K562 (cell line): ENCODE data around the gene TRAPPC5. TPM values are rescaled to one million over a fixed set of nuclear protein-coding genes. Genes with fewer than 3 reads are reported as not detected.

ENCODE experiments used
- ATF1 ChIP-seq, 2 experiments: fragments of 450-650 bp in 1 of 2; IDR thresholded peaks; 2 replicates each; pipeline ENCODE4 v1.6.1; 2016; ENCODE audit warnings: missing compliant biosample characterization in 1 of 2, missing genetic modification characterization in 1 of 2
- CREB3 ChIP-seq: fragments of 450-650 bp; conservative IDR thresholded peaks from 2 replicates; pipeline ENCODE4 v1.6.1; 2016; ENCODE audit warnings: missing genetic modification characterization, low read depth, mild to moderate bottlenecking, missing compliant biosample characterization, moderate library complexity
- CTBP1 ChIP-seq: fragments of 450-650 bp; IDR thresholded peaks from 2 replicates; pipeline ENCODE4 v1.6.1; 2016; ENCODE audit warnings: borderline replicate concordance
- EP300 ChIP-seq: IDR thresholded peaks from 2 replicates; pipeline ENCODE4 v1.6.1; 2012; ENCODE audit warnings: low read length, improper control_type of control experiment
- GATA2 ChIP-seq: sonication (generic); formaldehyde crosslinking; IDR thresholded peaks from 2 replicates; pipeline ENCODE4 v1.4.0; 2020; ENCODE audit warnings: mild to moderate bottlenecking, missing genetic modification reagents
- MAFG ChIP-seq: fragments of 450-650 bp; conservative IDR thresholded peaks from 2 replicates; pipeline ENCODE4 v1.6.1; 2016; ENCODE audit warnings: missing genetic modification characterization, missing compliant biosample characterization
- NR2C2 ChIP-seq, 2 experiments: fragments of 200-800 bp in 1 of 2; sonication (Bioruptor generic) in 1 of 2; sonication (generic) in 1 of 2; formaldehyde crosslinking in 1 of 2; IDR thresholded peaks; 2 replicates each; pipeline versions ENCODE4 v1.6.1 to v1.8.0; 2016 to 2022; ENCODE audit warnings: mild to moderate bottlenecking in 1 of 2, missing compliant biosample characterization in 1 of 2, missing genetic modification characterization in 1 of 2, missing genetic modification reagents in 1 of 2
- RAD21 ChIP-seq, 2 experiments: fragments of 250-450 bp in 1 of 2; fragments of 450-650 bp in 1 of 2; sonication (Bioruptor Pico) in 1 of 2; formaldehyde crosslinking in 1 of 2; IDR thresholded peaks in 1 of 2; conservative IDR thresholded peaks in 1 of 2; 2 replicates each; pipeline versions ENCODE4 v1.4.0 to v1.8.0; 2020 to 2022; ENCODE audit warnings: mild to moderate bottlenecking in 2 of 2, moderate library complexity in 1 of 2
- SAFB ChIP-seq: fragments of 200-400 bp; formaldehyde crosslinking; IDR thresholded peaks from 2 replicates; pipeline ENCODE4 v1.6.1; 2017; ENCODE audit warnings: low read depth, low read length, borderline replicate concordance
- SPI1 ChIP-seq: IDR thresholded peaks from 2 replicates; pipeline ENCODE4 v1.6.1; 2011; ENCODE audit warnings: low read depth, low read length, control low read depth, borderline replicate concordance
- SRSF1 ChIP-seq: fragments of 200-400 bp; formaldehyde crosslinking; IDR thresholded peaks from 2 replicates; pipeline ENCODE4 v1.6.1; 2017; ENCODE audit warnings: mild to moderate bottlenecking, low read depth, low read length, moderate library complexity
- ZFPM2 ChIP-seq: fragments of 250-450 bp; sonication (Bioruptor Pico); IDR thresholded peaks from 2 replicates; pipeline ENCODE4 v1.5.1; 2022; ENCODE audit warnings: mild to moderate bottlenecking
- ZNF668 ChIP-seq: fragments of 250-450 bp; sonication (Bioruptor Pico); IDR thresholded peaks from 2 replicates; pipeline ENCODE4 v1.8.0; 2022; ENCODE audit warnings: mild to moderate bottlenecking, inconsistent platforms
- polyA plus RNA-seq, 8 experiments: library from polyadenylated mRNA; depleted of rRNA in 4 of 8; stranded (reverse) in 5 of 8; unstranded in 3 of 8; fragments of >200 nt; fragmentation: Nextera tagmentation in 2 of 8; fragmentation: Illumina TruSeq in 1 of 8; extraction: Ambion mirVana in 2 of 8; extraction: Trizol in 1 of 8; gene quantifications; 2 replicates each; pipeline versions ENCODE4 v1.2.1 to v1.2.3, GENCODE V29; 2011 to 2014; ENCODE audit warnings: inconsistent platforms in 1 of 8, missing spikeins in 1 of 8
- total RNA-seq, 7 experiments: library from RNA; depleted of rRNA in 6 of 7; stranded (reverse); fragments of >200 nt in 6 of 7; fragmentation: Illumina TruSeq in 2 of 7; extraction: Trizol in 2 of 7; gene quantifications; 2 replicates each; pipeline versions ENCODE4 v1.2.1 to v1.2.3, GENCODE V29; 2011 to 2021; ENCODE audit warnings: low replicate concordance in 1 of 7
- TF ChIP-seq, protein P1 (sequence below), 2 experiments: fragments of 450-650 bp; IDR thresholded peaks; 2 replicates each; pipeline ENCODE4 v1.6.1; 2016; ENCODE audit warnings: mild to moderate bottlenecking in 2 of 2, borderline replicate concordance in 1 of 2, low read depth in 1 of 2, moderate library complexity in 1 of 2

Gene TRAPPC5
- total and polyA plus RNA-seq, 9 of the 15 experiments (the other 6 are each of a cell fraction or from before 2014, with no cell fraction given), result 2.0 to 76.9 (median 29.3) TPM

DNA sequence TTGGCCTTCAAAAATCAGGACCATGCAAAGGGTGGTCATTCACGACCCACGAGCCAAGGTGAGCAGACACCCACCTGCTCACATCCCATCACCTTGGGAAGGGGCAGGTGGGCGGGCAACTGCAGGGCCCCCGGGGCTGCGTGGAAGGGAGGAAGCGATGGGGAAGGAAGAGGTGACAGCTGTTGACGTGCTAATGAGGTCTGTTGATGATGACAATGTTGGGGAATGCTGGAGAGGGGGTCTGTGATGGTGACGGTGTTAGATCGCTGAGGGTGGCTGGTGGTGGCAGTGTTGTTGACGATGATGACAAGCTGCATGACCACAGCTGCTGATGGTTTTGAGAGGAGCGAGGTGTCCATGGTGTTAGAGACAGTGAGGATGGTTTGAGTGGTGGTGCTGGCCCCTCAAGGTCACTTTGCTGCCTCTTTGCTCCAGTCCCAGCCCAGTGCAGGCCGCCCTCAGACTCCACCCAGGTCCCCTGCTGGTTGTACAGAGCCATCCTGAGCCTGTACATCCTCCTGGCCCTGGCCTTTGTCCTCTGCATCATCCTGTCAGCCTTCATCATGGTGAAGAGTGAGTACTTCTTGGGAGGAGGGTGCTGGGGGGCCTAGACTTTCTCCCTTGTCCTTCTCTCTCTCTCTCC, 2.8 kb upstream of the TRAPPC5 start (continued):
- TF ChIP-seq, protein P1, sequence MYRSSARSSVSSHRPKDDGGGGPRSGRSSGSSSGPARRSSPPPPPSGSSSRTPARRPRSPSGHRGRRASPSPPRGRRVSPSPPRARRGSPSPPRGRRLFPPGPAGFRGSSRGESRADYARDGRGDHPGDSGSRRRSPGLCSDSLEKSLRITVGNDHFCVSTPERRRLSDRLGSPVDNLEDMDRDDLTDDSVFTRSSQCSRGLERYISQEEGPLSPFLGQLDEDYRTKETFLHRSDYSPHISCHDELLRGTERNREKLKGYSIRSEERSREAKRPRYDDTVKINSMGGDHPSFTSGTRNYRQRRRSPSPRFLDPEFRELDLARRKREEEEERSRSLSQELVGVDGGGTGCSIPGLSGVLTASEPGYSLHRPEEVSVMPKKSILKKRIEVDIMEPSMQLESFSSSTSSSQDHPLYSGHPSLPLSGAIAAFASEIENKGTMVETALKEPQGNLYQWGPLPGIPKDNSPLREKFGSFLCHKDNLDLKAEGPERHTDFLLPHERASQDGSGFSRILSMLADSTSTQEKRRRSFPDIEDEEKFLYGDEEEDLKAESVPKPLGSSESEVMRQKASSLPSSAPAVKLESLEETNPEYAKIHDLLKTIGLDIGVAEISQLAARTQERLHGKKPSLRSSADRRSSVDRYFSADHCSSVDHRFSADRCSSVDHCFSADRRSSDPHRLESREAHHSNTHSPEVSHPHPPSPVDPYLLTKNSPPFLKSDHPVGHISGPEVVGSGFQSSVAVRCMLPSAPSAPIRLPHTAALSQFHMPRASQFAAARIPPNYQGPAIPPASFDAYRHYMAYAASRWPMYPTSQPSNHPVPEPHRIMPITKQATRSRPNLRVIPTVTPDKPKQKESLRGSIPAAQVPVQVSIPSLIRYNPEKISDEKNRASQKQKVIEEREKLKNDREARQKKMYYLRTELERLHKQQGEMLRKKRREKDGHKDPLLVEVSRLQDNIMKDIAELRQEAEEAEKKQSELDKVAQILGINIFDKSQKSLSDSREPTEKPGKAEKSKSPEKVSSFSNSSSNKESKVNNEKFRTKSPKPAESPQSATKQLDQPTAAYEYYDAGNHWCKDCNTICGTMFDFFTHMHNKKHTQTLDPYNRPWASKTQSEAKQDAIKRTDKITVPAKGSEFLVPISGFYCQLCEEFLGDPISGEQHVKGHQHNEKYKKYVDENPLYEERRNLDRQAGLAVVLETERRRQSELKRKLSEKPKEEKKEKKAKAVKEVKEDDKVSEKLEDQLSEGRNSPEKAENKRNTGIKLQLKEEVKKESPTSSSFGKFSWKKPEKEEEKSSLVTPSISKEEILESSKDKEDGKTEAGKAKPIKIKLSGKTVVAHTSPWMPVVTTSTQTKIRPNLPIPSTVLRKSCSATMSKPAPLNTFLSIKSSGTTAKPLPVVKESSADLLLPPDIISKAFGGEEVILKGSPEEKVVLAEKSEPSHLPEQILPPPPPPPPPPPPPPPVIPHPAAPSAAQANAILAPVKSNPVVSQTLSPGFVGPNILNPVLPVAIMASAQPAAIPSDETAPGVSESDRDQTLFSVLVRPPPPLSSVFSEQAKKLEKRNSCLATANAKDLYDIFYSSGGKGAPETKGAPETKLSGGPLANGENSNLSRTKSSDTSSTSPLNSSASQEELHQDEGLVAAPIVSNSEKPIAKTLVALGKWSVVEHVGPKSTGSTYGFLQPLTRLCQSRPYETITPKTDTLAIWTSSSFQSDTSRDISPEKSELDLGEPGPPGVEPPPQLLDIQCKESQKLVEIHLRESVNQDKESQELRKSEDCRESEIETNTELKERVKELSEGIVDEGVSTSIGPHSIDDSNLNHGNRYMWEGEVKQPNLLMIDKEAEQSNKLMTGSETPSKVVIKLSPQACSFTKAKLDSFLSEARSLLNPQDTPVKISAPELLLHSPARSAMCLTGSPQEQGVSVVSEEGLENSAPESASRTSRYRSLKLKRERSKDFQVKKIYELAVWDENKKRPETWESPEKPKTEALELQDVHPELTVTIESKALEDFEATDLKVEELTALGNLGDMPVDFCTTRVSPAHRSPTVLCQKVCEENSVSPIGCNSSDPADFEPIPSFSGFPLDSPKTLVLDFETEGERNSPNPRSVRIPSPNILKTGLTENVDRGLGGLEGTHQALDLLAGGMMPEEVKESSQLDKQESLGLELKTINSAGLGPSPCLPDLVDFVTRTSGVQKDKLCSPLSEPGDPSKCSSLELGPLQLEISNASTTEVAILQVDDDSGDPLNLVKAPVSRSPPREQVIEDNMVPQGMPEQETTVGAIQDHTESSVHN (IDR thresholded peaks at IDR 0.05; ENCODE audit: borderline replicate concordance in 1 of 2, low read depth in 1 of 2), result no peak
- TF ChIP-seq NR2C2 (CRISPR knock-in tag; IDR thresholded peaks at IDR 0.05) (no peak), NR2C2 (tag; IDR thresholded peaks at IDR 0.05) (no peak), RAD21 (CRISPR knock-in tag; conservative IDR thresholded peaks at IDR 0.05 in 1 of 2, IDR thresholded peaks at IDR 0.05 in 1 of 2) (peak in 1 of 2 experiments; percentile 19; a peak in 1 of 4 replicates), ZNF668 (no peak), CREB3 (no peak), SPI1 (no peak), GATA2 (CRISPR knock-in tag) (no peak), EP300 (no peak), ATF1 (CRISPR knock-in tag; IDR thresholded peaks at IDR 0.05) (no peak), ATF1 (tag; IDR thresholded peaks at IDR 0.05) (no peak), CTBP1 (peak; percentile 89; the same call in 1 of the 2 replicates), SAFB (no peak), SRSF1 (no peak), ZFPM2 (CRISPR knock-in tag) (no peak), MAFG (tag) (no peak)
